BLaER1 (cell line): ENCODE measurements around the gene KLHL5.
A peak's percentile ranks its signal among the peaks of the same experiment; 100 is the strongest.

Source experiments
- H3K27ac ChIP-seq: shearing (Covaris generic); formaldehyde crosslinking; 2 replicates; pipeline ENCODE4 v1.8.1; 2022
- H3K27me3 ChIP-seq: shearing (Covaris generic); formaldehyde crosslinking; 2 replicates; pipeline ENCODE4 v1.8.1; 2022
- H3K36me3 ChIP-seq: shearing (Covaris generic); formaldehyde crosslinking; 2 replicates; pipeline ENCODE4 v1.8.1; 2022
- H3K4me1 ChIP-seq: shearing (Covaris generic); formaldehyde crosslinking; 2 replicates; pipeline ENCODE4 v1.8.1; 2022
- H3K4me2 ChIP-seq: shearing (Covaris generic); formaldehyde crosslinking; 2 replicates; pipeline ENCODE4 v1.8.1; 2022
- H3K4me3 ChIP-seq: shearing (Covaris generic); formaldehyde crosslinking; 2 replicates; pipeline ENCODE4 v1.8.1; 2022
- H3K9ac ChIP-seq: shearing (Covaris generic); formaldehyde crosslinking; 2 replicates; pipeline ENCODE4 v1.8.1; 2022
- H3K9me3 ChIP-seq: shearing (Covaris generic); formaldehyde crosslinking; 2 replicates; pipeline ENCODE4 v1.8.1; 2022
- H4K20me1 ChIP-seq: shearing (Covaris generic); formaldehyde crosslinking; 2 replicates; pipeline ENCODE4 v1.8.1; 2022
- Cebpa-rat ChIP-seq: shearing (Covaris generic); IDR thresholded peaks from 2 replicates; pipeline ENCODE4 v1.8.1; 2022

KLHL5 gene

GRCh38 chr4:39051492-39051891 lies 10.5 kb upstream of the KLHL5 start:
- Histone ChIP-seq H3K4me1 (peaks cover 15% of the 10 kb centered on the region), H3K9me3 (no peaks in the 10 kb centered on the region), H4K20me1 (peaks cover 61% of the 10 kb centered on the region)

GRCh38 chr4:39053983-39054382 lies 8.0 kb upstream of the KLHL5 start:
- peaks cover 47% of the 10 kb centered on the region for H4K20me1 ChIP-seq
- H3K36me3 ChIP-seq = no peaks in the 10 kb centered on the region
- H3K4me2 ChIP-seq = no peak overlapping the region
- H3K27me3 ChIP-seq = no peaks in the 10 kb centered on the region
- no peaks in the 10 kb centered on the region for H3K4me1 ChIP-seq
- H3K9ac ChIP-seq = no peak overlapping the region
- no peak for TF ChIP-seq Cebpa-rat
- H3K9me3 ChIP-seq = no peaks in the 10 kb centered on the region
- H3K4me3 ChIP-seq = no peak overlapping the region
- no peak overlapping the region for H3K27ac ChIP-seq

More at GRCh38 chr4:39051492-39051891, 10.5 kb upstream of the KLHL5 start:
- H3K4me2 ChIP-seq = no peak overlapping the region
- TF ChIP-seq Cebpa-rat = no peak
- H3K27me3 ChIP-seq = no peaks in the 10 kb centered on the region
- no peak overlapping the region for H3K4me3 ChIP-seq
- H3K9ac ChIP-seq = no peak overlapping the region
- H3K27ac ChIP-seq = no peak overlapping the region
- H3K36me3 ChIP-seq = no peaks in the 10 kb centered on the region

- Histone ChIP-seq H3K9ac (no peak overlapping the region), H3K4me3 (no peak overlapping the region), H3K4me1 (no peaks in the 10 kb centered on the region), H3K36me3 (no peaks in the 10 kb centered on the region), H3K4me2 (no peak overlapping the region), H3K27me3 (no peaks in the 10 kb centered on the region), H3K9me3 (no peaks in the 10 kb centered on the region), H4K20me1 (peaks cover 52% of the 10 kb centered on the region), H3K27ac (no peak overlapping the region)
- no peak for TF ChIP-seq Cebpa-rat
These were observed 7.5 kb upstream of the KLHL5 start for GRCh38 chr4:39054497-39054896.

GRCh38 chr4:39056023-39056422 lies 6.0 kb upstream of the KLHL5 start:
- no peak overlapping the region for H3K4me3 ChIP-seq
- no peak overlapping the region for H3K9ac ChIP-seq
- no peak overlapping the region for H3K4me2 ChIP-seq
- H3K27me3 ChIP-seq = no peaks in the 10 kb centered on the region
- peaks cover 58% of the 10 kb centered on the region for H4K20me1 ChIP-seq
- no peaks in the 10 kb centered on the region for H3K4me1 ChIP-seq
- no peak overlapping the region for H3K27ac ChIP-seq
- TF ChIP-seq Cebpa-rat = no peak
- no peaks in the 10 kb centered on the region for H3K36me3 ChIP-seq
- H3K9me3 ChIP-seq = no peaks in the 10 kb centered on the region

- Histone ChIP-seq H4K20me1 (peaks cover 32% of the 10 kb centered on the region), H3K27me3 (no peaks in the 10 kb centered on the region), H3K36me3 (no peaks in the 10 kb centered on the region), H3K9ac (no peak overlapping the region), H3K4me2 (no peak overlapping the region), H3K9me3 (no peaks in the 10 kb centered on the region), H3K27ac (no peak overlapping the region), H3K4me1 (peaks cover 12% of the 10 kb centered on the region), H3K4me3 (no peak overlapping the region)
- TF ChIP-seq Cebpa-rat = no peak
These were observed 575 bp upstream of the KLHL5 start for GRCh38 chr4:39061457-39061856.

GRCh38 chr4:39062770-39063097 lies 702 bp downstream of the KLHL5 start:
- Histone ChIP-seq H3K4me3 (no peak overlapping the region), H3K27ac (no peak overlapping the region), H3K9ac (no peak overlapping the region), H3K4me1 (peaks cover 12% of the 10 kb centered on the region), H4K20me1 (peaks cover 32% of the 10 kb centered on the region), H3K27me3 (no peaks in the 10 kb centered on the region), H3K36me3 (no peaks in the 10 kb centered on the region), H3K4me2 (peak overlapping the region; percentile 11; the same call in 1 of the 2 replicates), H3K9me3 (no peaks in the 10 kb centered on the region)
- TF ChIP-seq Cebpa-rat = no peak

- TF ChIP-seq Cebpa-rat = no peak
These were observed 1.4 kb downstream of the KLHL5 start for GRCh38 chr4:39063430-39063829.

GRCh38 chr4:39066371-39066770 lies 4.3 kb downstream of the KLHL5 start:
- no peak for TF ChIP-seq Cebpa-rat

More at GRCh38 chr4:39063430-39063829, 1.4 kb downstream of the KLHL5 start:
- peaks cover 12% of the 10 kb centered on the region for H3K4me1 ChIP-seq
- no peak overlapping the region for H3K9ac ChIP-seq
- H4K20me1 ChIP-seq = peaks cover 32% of the 10 kb centered on the region
- no peak overlapping the region for H3K4me2 ChIP-seq
- H3K27me3 ChIP-seq = no peaks in the 10 kb centered on the region
- H3K9me3 ChIP-seq = no peaks in the 10 kb centered on the region
- no peak overlapping the region for H3K27ac ChIP-seq
- H3K4me3 ChIP-seq = no peak overlapping the region
- no peaks in the 10 kb centered on the region for H3K36me3 ChIP-seq

GRCh38 chr4:39067031-39067430 lies 5.0 kb downstream of the KLHL5 start:
- Histone ChIP-seq H3K36me3 (no peaks in the 10 kb centered on the region), H3K9me3 (no peaks in the 10 kb centered on the region), H3K4me2 (no peak overlapping the region), H3K27ac (no peak overlapping the region), H4K20me1 (peaks cover 9% of the 10 kb centered on the region), H3K4me3 (no peak overlapping the region), H3K9ac (no peak overlapping the region), H3K27me3 (no peaks in the 10 kb centered on the region), H3K4me1 (peaks cover 9% of the 10 kb centered on the region)
- no peak for TF ChIP-seq Cebpa-rat

More at GRCh38 chr4:39066371-39066770, 4.3 kb downstream of the KLHL5 start:
- Histone ChIP-seq H3K9me3 (no peaks in the 10 kb centered on the region), H3K27ac (no peak overlapping the region), H3K4me1 (peaks cover 12% of the 10 kb centered on the region), H3K9ac (no peak overlapping the region), H3K27me3 (no peaks in the 10 kb centered on the region), H3K36me3 (no peaks in the 10 kb centered on the region), H3K4me2 (no peak overlapping the region), H4K20me1 (peaks cover 16% of the 10 kb centered on the region), H3K4me3 (no peak overlapping the region)

GRCh38 chr4:39067451-39067850 lies 5.4 kb downstream of the KLHL5 start:
- no peak overlapping the region for H3K4me2 ChIP-seq
- no peak overlapping the region for H3K4me3 ChIP-seq
- H3K36me3 ChIP-seq = no peaks in the 10 kb centered on the region
- no peak overlapping the region for H3K9ac ChIP-seq
- H3K9me3 ChIP-seq = no peaks in the 10 kb centered on the region
- peaks cover 5% of the 10 kb centered on the region for H3K4me1 ChIP-seq
- H4K20me1 ChIP-seq = peaks cover 5% of the 10 kb centered on the region
- no peak overlapping the region for H3K27ac ChIP-seq
- H3K27me3 ChIP-seq = no peaks in the 10 kb centered on the region
- no peak for TF ChIP-seq Cebpa-rat

- Histone ChIP-seq H3K4me3 (no peak overlapping the region), H4K20me1 (no peaks in the 10 kb centered on the region), H3K36me3 (no peaks in the 10 kb centered on the region), H3K27me3 (no peaks in the 10 kb centered on the region), H3K9me3 (no peaks in the 10 kb centered on the region), H3K4me2 (no peak overlapping the region), H3K9ac (no peak overlapping the region), H3K4me1 (no peaks in the 10 kb centered on the region), H3K27ac (no peak overlapping the region)
- no peak for TF ChIP-seq Cebpa-rat
These were observed 6.9 kb downstream of the KLHL5 start for GRCh38 chr4:39068907-39069306.
